Thyroid gland (tissue), 4 donors: ENCODE data around the gene CACNG7. TPM values are rescaled to one million over a fixed set of nuclear protein-coding genes. Genes with fewer than 3 reads are reported as not detected.

Experiments used
- DNase-seq, 2 donors: peaks; one replicate each; pipeline ENCODE4 v3.0.0-alpha.2; 2019
- H3K27ac ChIP-seq, 3 donors: fragments of 200-600 bp; sonication (generic); 1 replicate in 2 of 3; 2 replicates in 1 of 3; pipeline ENCODE4 v1.5.1; 2016 to 2019; ENCODE audit warnings: mild to moderate bottlenecking in 1 of 3, moderate library complexity in 1 of 3
- H3K27me3 ChIP-seq: fragments of 200-600 bp; sonication (generic); one replicate; pipeline ENCODE4 v1.5.1; 2019
- H3K36me3 ChIP-seq, 2 donors: fragments of 200-600 bp; sonication (generic); one replicate each; pipeline ENCODE4 v1.5.1; 2016 to 2019
- H3K4me1 ChIP-seq, 2 donors: fragments of 200-600 bp; sonication (generic); one replicate each; pipeline ENCODE4 v1.5.1; 2017 to 2019
- H3K4me3 ChIP-seq, 3 donors: fragments of 200-600 bp; sonication (generic); replicated peaks in 1 of 3; 1 replicate in 2 of 3; 2 replicates in 1 of 3; pipeline ENCODE4 v1.5.1; 2016; ENCODE audit warnings: mild to moderate bottlenecking in 1 of 3
- H3K9me3 ChIP-seq: fragments of 200-600 bp; sonication (generic); one replicate; pipeline ENCODE4 v1.5.1; 2017
- POLR2A ChIP-seq, 2 donors: fragments of 450-650 bp; IDR thresholded peaks; one replicate each; pipeline ENCODE4 v1.6.1; 2017; ENCODE audit warnings: antibody characterized with exemption in 2 of 2, mild to moderate bottlenecking in 2 of 2, moderate library complexity in 1 of 2
- WGBS, 2 donors: methylation state at CpG; one replicate each; pipeline ENCODE4 v1.1.5; 2017; 5-methylcytosine and 5-hydroxymethylcytosine counted together
- intact Hi-C: fragments of 100-400 bp; cut with DNase I; formaldehyde crosslinking; loops from one replicate; pipeline ENCODE4 v1.15.1; 2023
- total RNA-seq, 4 donors: library from RNA; depleted of rRNA; stranded (reverse); fragments of >200 nt; gene quantifications; one replicate each; pipeline ENCODE4 v1.2.3, GENCODE V29; 2016
- TF ChIP-seq, protein P1 (sequence below), 6 experiments: fragments of 200-600 bp in 3 of 6; fragments of 450-650 bp in 3 of 6; sonication (generic) in 3 of 6; IDR thresholded peaks; one replicate each; pipeline ENCODE4 v1.5.1; 2016 to 2019; ENCODE audit warnings: antibody characterized with exemption in 6 of 6, mild to moderate bottlenecking in 2 of 6, inconsistent platforms in 1 of 6, moderate library complexity in 1 of 6

The CACNG7 gene
- total RNA-seq, 4 donors from 2014 or later: not detected

DNA sequence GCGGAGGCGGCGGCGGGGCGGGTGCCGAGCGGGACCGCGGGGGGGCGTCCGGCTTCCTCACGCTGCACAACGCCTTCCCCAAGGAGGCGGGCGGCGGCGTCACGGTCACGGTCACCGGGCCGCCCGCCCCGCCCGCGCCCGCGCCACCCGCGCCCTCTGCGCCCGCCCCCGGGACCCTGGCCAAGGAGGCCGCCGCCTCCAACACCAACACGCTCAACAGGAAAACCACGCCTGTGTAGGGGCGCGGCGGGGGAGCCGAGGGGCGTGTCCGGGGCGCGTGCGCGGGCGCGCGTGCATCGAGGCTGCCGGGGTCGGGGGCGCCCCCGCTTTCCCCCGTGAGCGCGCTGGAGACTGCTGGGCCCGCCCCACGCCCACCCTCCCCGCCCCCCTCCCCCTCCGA, 73.5 kb downstream of the CACNG7 start:
- H3K4me3 ChIP-seq: no peak overlapping the region
- H3K9me3 ChIP-seq: no peaks in the 10 kb centered on the region
- no peak overlapping the region for H3K27ac ChIP-seq
- no peaks in the 10 kb centered on the region for H3K36me3 ChIP-seq
- H3K27me3 ChIP-seq: peaks cover 13% of the 10 kb centered on the region
- DNase-seq: peak; percentile 13 to 24
- peaks cover 0 to 22% of the 10 kb centered on the region in 2 donors for H3K4me1 ChIP-seq
- intact Hi-C loops: no loop called here
- TF ChIP-seq POLR2A (IDR thresholded peaks at IDR 0.05): no peak
- TF ChIP-seq, protein P1, sequence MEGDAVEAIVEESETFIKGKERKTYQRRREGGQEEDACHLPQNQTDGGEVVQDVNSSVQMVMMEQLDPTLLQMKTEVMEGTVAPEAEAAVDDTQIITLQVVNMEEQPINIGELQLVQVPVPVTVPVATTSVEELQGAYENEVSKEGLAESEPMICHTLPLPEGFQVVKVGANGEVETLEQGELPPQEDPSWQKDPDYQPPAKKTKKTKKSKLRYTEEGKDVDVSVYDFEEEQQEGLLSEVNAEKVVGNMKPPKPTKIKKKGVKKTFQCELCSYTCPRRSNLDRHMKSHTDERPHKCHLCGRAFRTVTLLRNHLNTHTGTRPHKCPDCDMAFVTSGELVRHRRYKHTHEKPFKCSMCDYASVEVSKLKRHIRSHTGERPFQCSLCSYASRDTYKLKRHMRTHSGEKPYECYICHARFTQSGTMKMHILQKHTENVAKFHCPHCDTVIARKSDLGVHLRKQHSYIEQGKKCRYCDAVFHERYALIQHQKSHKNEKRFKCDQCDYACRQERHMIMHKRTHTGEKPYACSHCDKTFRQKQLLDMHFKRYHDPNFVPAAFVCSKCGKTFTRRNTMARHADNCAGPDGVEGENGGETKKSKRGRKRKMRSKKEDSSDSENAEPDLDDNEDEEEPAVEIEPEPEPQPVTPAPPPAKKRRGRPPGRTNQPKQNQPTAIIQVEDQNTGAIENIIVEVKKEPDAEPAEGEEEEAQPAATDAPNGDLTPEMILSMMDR (IDR thresholded peaks at IDR 0.05): no peak
- WGBS, 2 donors: no CpG with 5 or more reads among the region's 61 CpGs

DNA sequence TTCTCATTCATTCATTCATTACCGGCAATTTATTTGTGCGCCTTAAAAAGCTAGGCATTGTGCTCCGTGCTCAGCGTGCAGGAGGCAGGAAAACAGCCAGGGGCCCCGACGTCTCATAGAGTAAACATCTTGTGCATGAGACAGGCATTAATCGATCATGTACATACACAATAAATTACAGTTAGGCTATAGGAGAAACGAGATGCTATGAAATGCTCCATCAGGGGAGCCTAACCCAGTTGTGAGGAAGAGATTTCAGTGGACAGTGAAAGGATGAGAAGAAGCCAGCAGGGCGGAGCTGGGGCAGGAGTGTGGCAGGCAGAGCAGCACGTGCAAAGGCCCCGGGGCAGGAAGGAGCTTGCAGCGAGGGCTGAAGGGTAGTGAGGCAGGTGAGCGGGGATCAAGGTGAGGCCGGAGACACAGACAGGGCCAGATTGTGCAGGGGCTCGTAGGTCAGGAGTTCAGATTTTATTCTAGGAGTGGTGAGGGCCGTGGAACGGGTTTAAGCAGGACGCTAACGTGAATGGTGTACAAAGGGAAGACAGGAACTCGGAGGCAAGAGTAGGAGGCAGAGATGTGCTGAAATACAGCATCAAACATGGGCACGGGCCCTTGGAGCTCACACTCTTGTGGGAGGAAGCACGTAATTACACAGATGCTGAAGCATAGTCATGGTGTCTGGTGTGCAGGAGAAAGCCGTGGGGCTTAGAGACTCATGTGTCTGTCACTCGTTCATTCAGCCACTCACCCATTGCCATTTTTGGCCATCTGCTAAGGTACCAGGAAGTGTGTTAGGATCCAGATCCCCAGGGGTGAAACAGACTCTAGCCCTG, 74.6 kb downstream of the CACNG7 start:
- Histone ChIP-seq H3K36me3 (no peaks in the 10 kb centered on the region), H3K4me1 (peaks cover 0 to 14% of the 10 kb centered on the region in 2 donors), H3K4me3 (no peak overlapping the region), H3K27me3 (peaks cover 13% of the 10 kb centered on the region), H3K9me3 (no peaks in the 10 kb centered on the region), H3K27ac (no peak overlapping the region)
- TF ChIP-seq POLR2A (IDR thresholded peaks at IDR 0.05): no peak
- TF ChIP-seq, protein P1 (IDR thresholded peaks at IDR 0.05): no peak
- intact Hi-C loops: no loop called here
- DNase-seq: no peak
- 83 to 85% methylated on average over 24 of the region's 24 CpGs for WGBS, 2 donors

DNA sequence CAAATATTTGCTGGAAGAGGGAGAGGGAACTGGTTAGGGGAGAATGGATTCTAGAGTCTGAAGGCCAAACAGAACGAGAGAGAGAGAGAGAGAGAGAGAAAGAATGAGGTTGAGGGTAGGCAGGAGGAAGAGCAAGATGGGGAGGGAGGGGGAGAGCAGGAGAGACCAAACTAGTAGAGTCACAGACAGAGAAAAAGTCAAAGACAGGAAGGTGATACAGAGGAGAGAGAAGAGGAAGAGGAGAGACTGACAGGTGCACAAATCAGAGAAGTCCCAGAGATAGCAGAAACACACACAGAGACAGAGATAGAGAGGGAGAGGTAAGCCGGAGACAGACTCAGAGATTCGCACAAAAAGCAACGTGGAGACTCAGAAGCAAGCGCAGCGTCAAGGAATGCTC, 76.8 kb downstream of the CACNG7 start:
- TF ChIP-seq, protein P1 (IDR thresholded peaks at IDR 0.05): no peak
- TF ChIP-seq POLR2A (IDR thresholded peaks at IDR 0.05): no peak
- Histone ChIP-seq H3K4me1 (peaks cover 0 to 8% of the 10 kb centered on the region in 2 donors), H3K4me3 (no peak overlapping the region), H3K27ac (no peak overlapping the region), H3K9me3 (no peaks in the 10 kb centered on the region), H3K36me3 (no peaks in the 10 kb centered on the region), H3K27me3 (peaks cover 11% of the 10 kb centered on the region)
- intact Hi-C loops: no loop called here
- 73 to 75% methylated on average over 6 of the region's 6 CpGs for WGBS, 2 donors
- no peak for DNase-seq

DNA sequence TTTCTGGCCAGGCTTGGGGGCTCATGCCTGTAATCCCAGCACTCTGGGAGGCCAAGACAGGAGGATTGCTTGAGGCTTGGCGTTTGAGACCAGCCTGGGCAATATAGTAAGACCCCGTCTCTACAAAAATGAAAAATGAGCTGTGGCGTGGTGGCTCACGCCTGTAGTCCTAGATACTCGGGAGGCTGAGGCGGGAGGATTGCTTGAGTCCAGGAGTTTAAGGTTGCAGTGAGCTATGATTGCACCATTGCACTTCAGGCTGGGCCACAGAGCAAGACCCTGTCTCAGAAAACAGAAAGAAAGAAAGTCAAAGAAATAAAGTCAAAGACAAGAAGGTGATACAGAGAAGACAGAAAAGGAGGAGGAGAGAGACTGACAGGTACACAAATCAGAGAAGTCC, 79.9 kb downstream of the CACNG7 start:
- H3K4me3 ChIP-seq: no peak overlapping the region
- H3K9me3 ChIP-seq: no peaks in the 10 kb centered on the region
- peaks cover 19% of the 10 kb centered on the region for H3K27me3 ChIP-seq
- no peak for DNase-seq
- no peaks in the 10 kb centered on the region for H3K36me3 ChIP-seq
- TF ChIP-seq POLR2A (IDR thresholded peaks at IDR 0.05): no peak
- TF ChIP-seq, protein P1 (IDR thresholded peaks at IDR 0.05): no peak
- intact Hi-C loops: no loop called here
- peaks cover 0 to 8% of the 10 kb centered on the region in 2 donors for H3K4me1 ChIP-seq
- H3K27ac ChIP-seq: no peak overlapping the region
- 84 to 93% methylated on average over 6 of the region's 6 CpGs for WGBS, 2 donors
